ENCODE measurements around the gene ZGRF1. TPM values are rescaled to one million over a fixed set of nuclear protein-coding genes. Genes with fewer than 3 reads are reported as not detected.

ZGRF1 gene
- total and polyA plus RNA-seq, 9 of the 15 experiments (the other 6 are each of a cell fraction or from before 2014, with no cell fraction given): 8.8 to 35.2 (median 22.0) TPM

- Histone ChIP-seq H3K4me3 (no peak overlapping the region), H3K27me3 (ENCODE audit: control insufficient read depth in 2 of 2, insufficient read depth in 2 of 2, low read length in 2 of 2) (no peaks in the 10 kb centered on the region), H3K4me1 (replicated peaks in 1 of 2; ENCODE audit: control insufficient read depth in 2 of 2, insufficient read depth in 2 of 2, low read length in 2 of 2) (no peaks in the 10 kb centered on the region; a peak in 1 of 5 replicates), H3K9ac (ENCODE audit: insufficient read depth in 1 of 2, low read depth in 2 of 2, low read length in 2 of 2) (no peak overlapping the region), H4K20me1 (replicated peaks; ENCODE audit: control insufficient read depth, insufficient read depth, low read length) (no peaks in the 10 kb centered on the region), H3K27ac (ENCODE audit: extremely low read depth, low read depth, low read length) (no peak overlapping the region), H3K79me2 (ENCODE audit: control insufficient read depth, insufficient read depth, low read length) (no peaks in the 10 kb centered on the region), H3K4me2 (ENCODE audit: insufficient read depth, low read length) (no peak overlapping the region), H3K9me3 (replicated peaks; ENCODE audit: control insufficient read depth, insufficient read depth, low read depth, low read length) (no peaks in the 10 kb centered on the region; the same call in 1 of the 2 replicates), H3K36me3 (ENCODE audit: control insufficient read depth, insufficient read depth, low read length) (peaks cover 6% of the 10 kb centered on the region; the same call in 1 of the 3 replicates), H2AFZ (ENCODE audit: low read depth, low read length) (no peak overlapping the region), H3K9me1 (ENCODE audit: control insufficient read depth, insufficient read depth, low read length) (no peaks in the 10 kb centered on the region)
- ATAC-seq (no peak), DNase-seq (ENCODE audit: extremely low read depth in 1 of 4, low spot score in 3 of 4) (no peak), FAIRE-seq (no peak)
- 88% methylated on average over 1 of the region's 1 CpG for WGBS (ENCODE audit: insufficient coverage, low coverage, missing lambda C conversion rate)
- ChIA-PET CTCF (ENCODE audit: low intra/inter-chr PET ratio) (no interaction called here), POLR2A (no interaction called here)
- no TSS peak for BruUV-seq (replicated peaks)
- in situ Hi-C loops (cut with MboI) (no loop called here), intact Hi-C loops (cut with micrococcal nuclease) (no loop called here)
- no peak for TF ChIP-seq XRCC5 (IDR thresholded peaks at IDR 0.05; ENCODE audit: low read depth, low read length)
- no peak for TF ChIP-seq ZMIZ1 (IDR thresholded peaks at IDR 0.05; ENCODE audit: low read depth in 2 of 2, low read length in 2 of 2)
These were observed 41.7 kb downstream of the ZGRF1 start for GRCh38 chr4:112594993-112595392.
